ENCODE data around the gene DPH1.

GRCh38 chr17:2050300-2051060 is 20.5 kb downstream of the DPH1 start:
- TF ChIP-seq POLR2A (IDR thresholded peaks at IDR 0.05) (peak in 1 of 2 donors; percentile 15), CTCF (IDR thresholded peaks at IDR 0.05) (peak in 1 of 4 experiments; percentile 4)

Data from gastroesophageal sphincter (tissue), 3 donors.